HG03565 (cell line): ENCODE measurements around the gene NOS1AP.
"Not testable (repeated sequence)": the region's sequence is repeated elsewhere in the genome, so short reads cannot be mapped to it uniquely, and the experiment has no call there.

Experiments used
- ATAC-seq: cut with Tn5 transposase; IDR thresholded peaks from one replicate; pipeline ENCODE4 v1.9.1; 2021; ENCODE audit warnings: mild to moderate bottlenecking, moderate library complexity; ENCODE audit not compliant: unreplicated experiment

NOS1AP gene

GRCh38 chr1:162069334-162070093 lies at the start of gene NOS1AP:
TSS of gene NOS1AP (plus strand) at chr1:162069691. CDS start at chr1:162070178, 487 bp downstream.
- ATAC-seq, result peak; percentile 92

GRCh38 chr1:162020150-162020549 lies 49.3 kb upstream of the NOS1AP start:
- ATAC-seq, result no peak

GRCh38 chr1:162021124-162021523 lies 48.4 kb upstream of the NOS1AP start:
- no peak for ATAC-seq

GRCh38 chr1:162022626-162023025 lies 46.9 kb upstream of the NOS1AP start:
- ATAC-seq, result no peak

GRCh38 chr1:162023181-162023546 lies 46.3 kb upstream of the NOS1AP start:
- no peak for ATAC-seq

GRCh38 chr1:162023547-162024501 lies 45.7 kb upstream of the NOS1AP start, which contains the start of gene OLFML2B:
TSS of gene OLFML2B (minus strand) at chr1:162023869. CDS start at chr1:162023430, 439 bp downstream.
- no peak for ATAC-seq

- ATAC-seq, result no peak
Observed at GRCh38 chr1:162025541-162025940, 44.0 kb upstream of the NOS1AP start.

- no peak for ATAC-seq
Observed at GRCh38 chr1:162026881-162027280, 42.6 kb upstream of the NOS1AP start.

GRCh38 chr1:162028726-162029125 lies 40.8 kb upstream of the NOS1AP start:
- peak; percentile 47 for ATAC-seq

- ATAC-seq, result no peak
Observed at GRCh38 chr1:162029157-162029556, 40.3 kb upstream of the NOS1AP start.

- no peak for ATAC-seq
Observed at GRCh38 chr1:162030759-162031280, 38.7 kb upstream of the NOS1AP start.

- no peak for ATAC-seq
Observed at GRCh38 chr1:162033428-162033827, 36.1 kb upstream of the NOS1AP start.

GRCh38 chr1:162035241-162035640 lies 34.2 kb upstream of the NOS1AP start:
- ATAC-seq, result no peak

GRCh38 chr1:162036163-162036562 lies 33.3 kb upstream of the NOS1AP start:
- no peak for ATAC-seq

- ATAC-seq, result no peak
Observed at GRCh38 chr1:162038624-162039023, 30.9 kb upstream of the NOS1AP start.

- no peak for ATAC-seq
Observed at GRCh38 chr1:162040001-162040400, 29.5 kb upstream of the NOS1AP start.

- no peak for ATAC-seq
Observed at GRCh38 chr1:162040657-162041056, 28.8 kb upstream of the NOS1AP start.

GRCh38 chr1:162042361-162042760 lies 27.1 kb upstream of the NOS1AP start:
- ATAC-seq, result no peak

- no peak for ATAC-seq
Observed at GRCh38 chr1:162046921-162047320, 22.6 kb upstream of the NOS1AP start.

- ATAC-seq, result not testable (repeated sequence)
Observed at GRCh38 chr1:162053949-162054348, 15.5 kb upstream of the NOS1AP start.

- ATAC-seq, result no peak
Observed at GRCh38 chr1:162055062-162055461, 14.4 kb upstream of the NOS1AP start.
